Cerebellar nuclear complex (tissue), 1 donor: ENCODE results near the gene GAB1.
"Not testable (repeated sequence)": the region's sequence is repeated elsewhere in the genome, so short reads cannot be mapped to it uniquely, and the experiment has no call there.

ENCODE experiments used
- DNase-seq, 2 experiments: peaks; one replicate each; lab custom pipeline; 2025; lab: John Stamatoyannopoulos, UW

Gene GAB1

DNA sequence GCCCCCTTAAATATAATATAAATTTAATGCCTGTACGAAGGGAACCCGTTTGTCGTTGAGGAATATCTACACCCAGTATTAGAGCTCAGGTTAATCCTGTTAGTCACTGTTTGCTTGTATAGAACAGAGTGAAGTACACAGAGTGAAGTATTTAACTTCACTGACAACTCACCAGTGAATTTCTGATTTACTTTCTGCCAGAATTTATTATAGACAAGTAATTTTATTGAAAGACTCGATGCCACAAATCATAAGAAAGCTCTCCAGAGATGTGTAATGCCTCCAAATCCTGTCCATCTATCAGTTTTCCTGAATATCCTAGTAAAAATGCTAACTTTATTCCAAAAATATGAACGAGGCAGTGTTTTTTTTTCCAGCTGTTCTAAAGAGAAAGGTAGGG is 1.6 kb downstream of the GAB1 start:
- DNase-seq, result no peak

DNA sequence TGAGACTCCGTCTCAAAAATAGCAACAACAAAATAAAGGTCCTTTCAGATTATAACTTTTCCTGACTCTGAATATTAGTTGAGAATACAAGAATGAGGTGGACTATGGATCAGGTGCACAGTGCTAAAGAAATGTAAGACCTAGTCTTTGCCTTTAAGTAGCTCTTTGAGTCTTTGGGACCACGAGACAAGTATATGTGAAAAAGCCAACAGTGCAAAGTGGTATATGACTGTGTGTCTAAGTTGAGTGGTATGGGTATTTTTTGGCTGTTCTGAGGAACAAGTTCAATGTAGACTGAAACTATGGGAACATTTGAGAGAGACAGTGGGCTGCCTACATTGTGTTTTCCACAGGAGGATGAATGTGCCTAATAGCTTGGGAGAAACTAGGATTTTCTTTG is 2.8 kb downstream of the GAB1 start:
- DNase-seq, result no peak

DNA sequence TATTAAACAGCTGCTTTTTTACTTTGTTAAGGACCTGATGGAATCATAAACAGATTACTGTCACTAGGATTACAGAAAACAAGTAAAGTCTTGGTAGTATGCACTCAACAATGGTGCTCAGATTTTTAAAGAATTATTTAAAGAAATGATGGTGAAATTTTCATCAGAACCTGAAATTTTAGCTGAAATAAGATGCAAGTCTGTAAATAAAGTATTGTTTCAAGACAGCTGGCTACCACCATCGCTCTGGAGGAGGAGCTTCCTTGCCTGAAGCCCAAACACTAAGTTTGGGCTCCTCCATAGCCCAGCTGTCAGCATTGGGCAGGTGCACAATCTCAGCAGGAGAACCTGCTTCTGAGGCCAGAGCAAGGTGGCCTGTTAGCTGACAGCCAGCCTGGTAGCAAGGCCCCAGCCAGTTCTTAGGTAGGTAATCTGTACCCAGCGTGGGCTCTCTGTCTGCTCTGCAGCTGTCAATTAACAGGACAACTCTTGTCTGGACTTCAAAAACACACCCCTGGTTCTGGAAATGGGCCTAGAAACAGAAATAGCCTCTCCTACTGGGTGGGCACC is 4.6 kb downstream of the GAB1 start:
- DNase-seq, result no peak

DNA sequence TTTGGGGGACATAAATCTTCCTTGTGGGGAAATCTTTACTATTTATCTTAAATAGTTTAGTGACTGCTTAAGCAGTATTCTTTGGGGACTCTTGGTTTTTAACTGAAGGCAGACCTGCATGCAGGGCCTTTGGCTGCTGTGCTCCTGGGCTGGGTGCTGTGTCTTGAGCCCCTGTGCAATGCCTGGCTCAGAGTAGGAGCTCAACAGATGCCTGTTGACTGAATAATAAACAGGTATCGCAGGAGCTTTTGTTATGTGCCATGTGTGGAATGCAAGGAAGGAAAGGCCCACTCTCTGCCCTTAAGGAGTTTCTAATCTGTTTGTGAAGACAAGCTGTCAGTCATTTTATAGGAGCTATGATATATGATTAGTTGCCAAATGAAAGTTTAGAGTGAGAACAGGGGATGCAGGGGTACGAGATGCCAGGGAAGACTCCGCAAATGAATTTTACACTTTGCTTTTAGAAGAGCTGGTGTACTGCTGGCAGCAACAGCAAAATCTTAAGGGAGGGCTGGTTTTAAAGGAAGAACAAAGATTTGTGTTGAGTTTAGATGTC is 6.7 kb downstream of the GAB1 start:
- no peak for DNase-seq

DNA sequence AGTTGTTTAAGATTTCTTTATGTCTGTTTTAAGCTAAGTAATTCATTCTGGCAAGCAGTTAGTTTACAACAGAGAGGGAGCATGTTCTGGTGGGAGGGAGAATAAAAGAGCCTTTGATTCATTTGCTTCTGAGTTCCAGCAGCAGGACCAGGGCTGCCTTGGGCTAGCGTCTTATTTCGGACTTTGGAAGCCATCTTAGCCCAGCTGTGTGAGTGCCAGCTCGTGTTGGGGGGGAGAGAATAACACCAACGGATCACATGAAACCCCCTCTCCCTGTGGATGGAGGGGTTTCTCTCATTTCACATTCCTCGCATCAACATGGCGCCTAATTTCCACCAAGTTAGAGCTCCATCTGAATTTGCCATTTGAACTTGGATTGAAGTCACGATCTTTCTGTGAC is 7.4 kb downstream of the GAB1 start:
- DNase-seq, result no peak

DNA sequence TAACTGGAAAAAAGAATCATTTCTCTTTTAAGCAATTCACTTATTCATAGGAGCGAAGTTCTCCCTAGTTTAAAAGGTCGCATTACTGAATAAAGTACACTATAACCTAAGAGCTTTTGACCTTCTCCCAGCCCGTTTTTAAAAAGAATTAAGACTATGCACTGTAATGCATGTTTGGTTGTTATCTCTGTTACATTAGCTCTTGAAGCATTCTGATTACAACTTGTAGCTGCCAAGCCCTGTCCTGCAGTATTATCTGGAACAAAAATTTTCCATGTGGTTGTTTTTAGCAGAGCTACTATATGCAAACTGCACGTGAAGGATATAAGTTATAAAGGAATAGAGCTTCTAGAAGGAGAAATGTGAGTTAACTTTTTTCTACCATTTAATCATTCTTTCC is 8.1 kb downstream of the GAB1 start:
- DNase-seq, result no peak

DNA sequence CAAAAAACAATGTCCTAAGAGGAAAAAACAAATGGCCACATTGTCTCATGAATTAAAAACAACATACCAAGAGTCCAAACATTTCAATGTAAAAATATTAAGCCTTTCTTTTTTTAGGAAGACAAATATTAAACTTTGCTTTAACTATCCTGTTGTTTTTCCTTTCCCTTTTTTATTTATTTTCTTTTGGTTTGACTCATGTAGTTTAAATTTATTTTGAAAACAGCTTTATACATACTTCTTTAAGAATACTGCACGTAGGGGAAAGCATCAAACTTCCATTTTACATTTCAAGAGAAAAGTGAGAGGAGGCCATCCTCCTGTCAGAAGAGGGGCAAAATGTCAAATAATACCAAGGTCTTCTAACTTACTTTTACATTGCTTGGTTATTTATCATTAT is 8.7 kb downstream of the GAB1 start:
- DNase-seq, result no peak

DNA sequence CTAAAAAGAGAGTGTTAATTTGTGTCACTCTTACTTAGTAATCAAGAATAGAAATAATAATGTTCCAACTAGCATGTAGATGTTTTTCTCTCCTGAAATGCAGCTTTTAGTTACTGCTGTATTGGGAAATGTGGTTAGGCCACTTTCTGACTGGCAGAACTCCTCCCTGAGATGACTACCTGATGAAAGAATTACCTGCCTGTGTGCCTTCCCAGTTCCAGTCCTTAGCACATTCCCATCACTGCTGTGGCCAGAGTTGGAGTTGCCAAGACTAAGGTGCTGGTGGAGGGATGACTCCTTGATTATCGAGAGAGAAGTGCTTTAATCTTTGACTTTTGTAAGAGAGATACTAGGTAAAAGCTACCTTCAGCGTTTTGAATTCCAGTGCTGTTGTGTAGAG is 9.5 kb downstream of the GAB1 start:
- no peak for DNase-seq

DNA sequence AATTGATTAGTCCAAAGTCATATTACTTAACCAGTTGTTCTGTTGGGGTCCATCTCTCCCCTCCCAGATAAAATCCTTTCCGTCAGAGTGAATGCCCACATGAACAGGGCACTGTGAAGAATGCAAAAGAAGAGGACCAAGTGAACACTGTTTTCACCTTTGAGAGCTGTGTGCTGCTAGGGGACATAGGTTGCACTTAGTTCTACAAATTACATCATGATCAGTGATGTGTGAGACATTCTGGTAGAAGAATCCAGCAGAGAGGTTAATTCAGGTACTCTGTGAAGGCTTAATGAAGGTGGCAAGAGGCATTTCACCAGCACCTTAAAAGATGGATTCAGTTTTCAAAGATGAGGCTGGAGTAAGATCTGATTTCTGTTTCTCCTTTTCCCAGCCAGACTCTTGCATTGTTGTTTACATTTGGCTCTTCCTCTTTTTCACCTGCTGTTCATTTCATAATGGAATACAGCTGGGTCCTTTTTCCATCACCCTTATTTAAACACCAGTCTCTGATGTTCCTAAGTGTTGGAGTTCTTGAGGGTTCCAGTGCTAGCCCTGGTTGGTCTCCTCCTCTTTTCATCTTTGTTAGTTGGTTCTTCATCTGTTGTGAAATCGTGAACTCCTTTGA is 10.9 kb downstream of the GAB1 start:
- DNase-seq, result no peak

DNA sequence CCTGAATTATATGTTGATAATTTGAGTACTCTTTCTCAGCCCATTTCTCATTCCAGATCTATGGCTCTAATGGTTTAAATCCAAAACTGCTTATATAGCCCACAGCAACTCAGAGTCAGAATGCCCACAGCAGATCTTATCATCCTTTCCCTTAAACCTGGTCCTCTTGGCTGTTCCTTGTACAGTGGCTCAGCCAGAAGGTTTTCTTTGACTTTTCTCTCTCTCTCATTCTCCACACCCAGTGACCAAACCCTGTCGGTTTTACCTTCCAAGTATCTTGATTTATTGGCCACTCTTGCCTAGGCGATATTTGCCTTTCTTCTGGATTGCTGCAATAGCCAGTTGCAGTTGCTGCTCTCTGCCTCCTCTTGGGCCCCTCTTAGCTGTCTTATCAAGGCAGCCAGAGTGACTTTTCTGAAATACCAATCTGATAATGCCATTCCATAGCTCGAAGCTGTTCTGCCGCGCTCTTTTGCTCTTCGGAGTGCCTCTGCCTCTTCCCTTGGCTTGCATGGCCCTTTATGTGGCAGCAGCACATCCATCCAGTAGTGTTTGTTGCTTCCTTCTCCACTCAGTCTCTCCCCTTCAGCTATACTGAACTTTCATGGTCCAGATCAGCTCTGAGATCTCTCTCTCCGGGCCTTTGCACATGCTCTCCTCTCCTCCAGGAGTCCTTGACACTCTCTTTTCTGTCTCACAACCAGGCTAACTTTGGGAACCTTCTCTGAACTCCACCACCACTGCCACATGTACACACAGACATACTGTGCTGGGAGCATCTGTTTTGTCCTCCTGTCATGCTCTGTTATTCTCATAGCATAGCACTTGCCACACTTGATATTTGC is 11.8 kb downstream of the GAB1 start:
- no peak for DNase-seq

DNA sequence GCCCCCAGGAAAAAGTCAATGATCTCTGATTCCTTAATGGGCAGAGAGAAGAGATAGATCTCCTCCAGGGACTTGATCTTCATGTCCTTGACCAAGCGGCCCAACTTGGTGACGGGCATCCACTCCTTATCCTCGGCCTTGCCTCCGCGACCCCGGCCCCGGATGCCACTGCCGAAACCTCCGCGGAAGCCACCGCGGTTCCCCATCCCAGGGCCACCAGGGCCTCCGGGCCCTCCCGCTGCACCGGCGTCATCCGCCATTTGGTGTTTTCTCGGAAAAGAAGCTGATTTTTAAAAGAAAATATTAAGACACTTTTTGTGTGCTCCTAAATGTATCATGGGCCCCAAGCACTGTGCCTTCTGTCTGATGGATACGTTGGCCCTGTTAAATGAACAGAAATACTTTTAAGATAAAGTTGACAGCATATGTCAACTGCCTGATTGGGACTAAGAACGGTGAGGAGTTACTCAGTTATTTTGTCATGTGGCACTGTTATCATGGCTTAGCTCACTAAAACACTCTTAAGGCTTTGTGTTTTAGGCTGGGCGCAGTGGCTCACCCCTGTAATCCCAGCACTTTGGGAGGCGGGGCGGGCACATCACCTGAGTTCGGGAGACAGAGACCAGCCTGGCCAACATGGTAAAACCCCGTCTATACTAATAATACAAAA is 13.3 kb downstream of the GAB1 start:
- not testable (repeated sequence) for DNase-seq

DNA sequence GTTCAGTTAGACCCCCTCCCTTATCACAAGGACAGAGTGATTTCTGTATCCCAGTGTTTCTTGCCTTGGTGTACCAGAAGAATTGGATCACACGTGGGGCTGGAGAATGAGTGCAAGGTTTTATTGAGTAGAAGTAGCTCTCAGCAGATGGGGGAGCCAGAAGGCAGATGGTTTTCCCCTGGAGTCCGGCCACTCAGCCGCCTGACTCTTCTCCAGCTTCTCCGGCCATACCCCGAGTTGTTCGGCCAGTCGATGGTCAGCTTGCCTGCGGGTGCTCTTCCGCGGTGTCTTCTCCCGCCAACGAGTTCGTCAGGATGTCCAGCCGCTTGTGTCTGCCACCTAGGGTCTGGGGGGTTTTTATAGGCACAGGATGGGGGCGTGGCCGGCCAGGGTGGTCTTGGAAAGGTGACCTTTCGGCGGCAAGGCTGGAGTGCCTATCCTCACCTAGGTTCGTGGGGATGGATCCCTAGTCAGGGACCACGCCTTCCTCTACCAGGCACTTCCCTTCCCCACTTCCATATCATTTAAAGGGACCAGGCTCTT is 14.5 kb downstream of the GAB1 start:
- no peak for DNase-seq

DNA sequence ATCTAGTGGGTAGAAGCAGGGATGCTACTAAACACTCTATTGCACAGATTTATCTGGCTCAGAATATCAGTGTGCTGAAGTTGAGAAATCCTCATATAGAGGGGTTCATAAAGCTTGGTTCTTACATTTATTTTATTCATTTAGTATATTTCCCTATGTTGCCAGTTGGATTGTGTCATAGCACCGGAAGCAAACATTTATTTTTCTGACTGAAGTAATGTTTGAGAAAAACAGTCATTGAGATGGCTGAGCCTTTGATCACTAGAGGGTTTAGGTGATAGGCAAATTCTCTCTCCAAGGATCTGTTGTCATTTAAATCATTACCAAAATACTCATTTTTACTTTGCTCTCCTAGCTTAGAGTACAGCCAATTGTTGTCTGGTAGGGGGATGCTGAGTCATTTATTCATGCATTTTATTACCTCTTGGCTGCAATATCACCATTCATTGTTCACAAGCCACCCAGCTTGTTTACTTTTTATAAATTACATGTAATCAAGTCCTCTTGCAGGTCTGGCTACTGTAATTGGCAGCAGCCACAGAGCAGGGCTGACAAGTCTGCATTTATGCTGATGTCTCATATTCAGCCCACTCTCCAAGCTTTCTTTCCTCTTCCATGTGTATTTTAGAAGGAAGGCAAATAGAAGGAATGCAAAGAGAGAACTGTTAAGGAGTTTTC is 15.2 kb downstream of the GAB1 start:
- no peak for DNase-seq

DNA sequence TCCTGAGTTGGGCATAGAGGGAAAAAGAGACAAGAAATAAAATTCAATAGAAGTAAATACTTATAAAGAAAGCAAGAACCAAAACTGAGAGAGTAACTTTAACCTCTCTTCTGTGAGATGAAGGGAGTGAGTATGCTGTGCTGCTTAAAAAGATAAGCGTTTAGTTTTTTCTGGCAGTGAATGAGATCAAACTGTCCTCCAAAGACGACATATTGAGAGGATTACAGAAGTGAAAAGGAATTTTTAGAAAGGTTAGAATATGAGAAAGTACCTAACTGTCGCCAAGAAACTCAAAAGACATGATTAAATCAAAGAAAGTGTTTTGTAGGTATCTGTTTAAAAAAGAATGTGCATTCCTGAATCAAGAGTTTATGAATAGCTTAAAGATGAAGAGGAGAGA is 16.0 kb downstream of the GAB1 start:
- DNase-seq, result no peak

DNA sequence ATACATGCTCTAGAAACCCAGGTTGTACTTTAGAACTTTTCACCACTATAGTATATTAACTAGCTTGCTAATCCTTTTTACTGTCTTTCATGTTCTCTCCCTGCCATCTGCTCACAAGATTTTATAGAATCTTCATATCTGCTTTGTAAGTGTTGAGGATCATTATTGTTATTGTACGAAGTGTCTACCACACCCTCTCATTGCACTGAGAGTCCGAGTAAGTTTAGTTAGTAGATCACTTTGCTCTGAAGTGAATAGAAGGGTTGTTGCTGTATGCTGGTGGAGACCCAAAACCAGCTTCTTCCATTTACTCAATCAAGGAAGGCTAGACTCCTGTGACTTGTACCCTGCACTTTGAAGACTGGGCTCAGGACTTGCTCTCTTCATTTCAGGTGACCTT is 17.1 kb downstream of the GAB1 start:
- DNase-seq, result no peak

DNA sequence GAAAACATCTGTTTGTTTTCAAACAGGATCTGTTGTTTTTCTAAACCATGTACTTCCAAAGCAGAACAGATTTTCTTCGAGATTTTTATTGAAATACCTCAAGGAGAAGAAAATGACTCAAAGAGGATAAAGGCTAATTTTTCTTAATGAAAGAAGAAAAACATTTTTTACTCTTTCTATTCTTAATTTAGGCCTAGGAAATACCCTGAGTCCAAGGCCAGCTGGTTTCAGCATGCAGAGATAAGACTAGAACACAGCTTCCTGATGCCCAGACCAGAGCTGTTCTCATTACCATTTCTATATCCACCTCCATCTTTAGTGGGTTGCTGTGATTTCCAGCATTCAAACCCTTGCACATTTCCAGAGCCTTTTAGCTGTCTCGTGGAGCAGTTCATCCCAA is 18.3 kb downstream of the GAB1 start:
- no peak for DNase-seq

DNA sequence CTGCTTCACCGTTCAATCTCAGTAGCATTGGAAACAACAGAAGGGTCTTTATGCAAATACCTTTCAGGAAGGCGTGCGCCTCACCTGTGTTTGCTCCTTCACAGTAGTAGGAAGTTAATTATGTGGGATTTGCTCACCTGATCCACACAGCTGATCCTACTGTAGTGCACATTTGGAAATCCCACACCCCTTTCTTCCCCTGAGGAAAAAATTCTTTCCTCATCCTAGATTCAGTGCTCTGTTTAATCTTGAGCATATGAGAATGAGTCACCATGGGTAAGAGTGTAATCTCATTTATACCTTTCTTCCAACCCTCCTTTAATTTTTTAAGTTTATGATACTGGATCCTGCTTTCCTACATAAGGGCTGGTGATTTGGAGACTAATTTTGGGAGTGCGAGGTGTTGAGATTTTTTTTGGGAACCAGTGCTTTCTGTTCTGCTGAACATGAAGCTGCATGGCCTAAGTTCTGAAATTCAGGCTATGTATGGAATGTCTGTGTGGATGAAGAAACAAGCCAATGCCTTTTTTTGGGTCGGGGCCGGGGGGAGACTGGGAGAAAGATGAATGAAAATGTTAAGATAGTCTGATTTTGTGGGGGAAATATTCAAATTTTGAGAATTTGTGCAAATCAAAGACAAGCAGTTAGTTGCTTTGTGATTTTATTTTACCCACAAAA is 19.0 kb downstream of the GAB1 start:
- DNase-seq, result no peak

DNA sequence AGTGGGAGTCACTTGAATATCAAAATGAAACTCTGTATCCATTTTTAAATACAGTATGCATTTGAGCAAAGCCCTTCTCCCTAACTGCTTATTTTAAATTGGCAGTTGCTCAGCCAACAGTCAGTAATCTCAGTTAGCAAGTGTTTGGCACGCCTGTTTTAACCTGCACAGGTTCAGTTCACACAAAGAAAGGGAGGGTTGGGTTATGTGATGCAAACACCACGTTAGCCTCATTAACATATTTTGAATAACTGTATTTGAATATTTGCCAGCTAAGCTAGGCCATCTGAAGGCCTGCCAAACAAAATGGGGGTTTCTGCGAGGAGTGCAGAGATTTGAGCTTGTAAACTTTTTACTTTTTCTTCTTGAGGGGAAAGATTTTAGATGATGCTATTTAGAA is 19.8 kb downstream of the GAB1 start:
- no peak for DNase-seq

DNA sequence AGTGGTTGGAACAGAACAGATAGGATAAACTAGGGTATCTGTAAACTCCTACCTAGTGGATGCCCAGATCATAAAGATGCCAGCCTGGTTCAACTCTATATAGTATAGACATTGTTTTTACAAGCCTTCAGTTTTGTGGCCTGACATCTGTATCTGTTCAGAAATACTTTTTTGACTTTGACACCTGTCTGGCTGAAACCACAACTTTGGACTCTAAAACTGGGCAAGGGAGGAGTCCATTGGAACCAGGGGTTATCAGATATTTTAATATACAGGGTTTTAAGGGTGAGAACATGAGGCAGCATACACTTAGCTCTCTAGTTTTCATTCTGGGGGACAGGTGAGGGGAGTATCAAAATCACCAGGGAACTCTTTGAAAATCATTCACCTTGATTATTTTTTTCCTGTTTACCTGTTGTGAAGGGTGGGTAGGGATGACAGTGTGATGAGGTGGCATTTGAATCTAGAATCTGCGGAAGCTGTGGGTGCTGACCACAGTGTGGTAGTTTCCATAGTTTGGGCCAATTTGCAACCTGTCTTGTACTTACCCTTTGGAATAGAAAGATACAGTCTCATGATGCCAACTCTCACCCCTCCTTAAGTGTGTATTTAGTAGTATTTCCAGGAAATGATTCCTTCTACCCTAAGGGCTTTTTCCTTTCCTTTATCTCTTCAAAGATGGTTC is 20.6 kb downstream of the GAB1 start:
- DNase-seq, result no peak

DNA sequence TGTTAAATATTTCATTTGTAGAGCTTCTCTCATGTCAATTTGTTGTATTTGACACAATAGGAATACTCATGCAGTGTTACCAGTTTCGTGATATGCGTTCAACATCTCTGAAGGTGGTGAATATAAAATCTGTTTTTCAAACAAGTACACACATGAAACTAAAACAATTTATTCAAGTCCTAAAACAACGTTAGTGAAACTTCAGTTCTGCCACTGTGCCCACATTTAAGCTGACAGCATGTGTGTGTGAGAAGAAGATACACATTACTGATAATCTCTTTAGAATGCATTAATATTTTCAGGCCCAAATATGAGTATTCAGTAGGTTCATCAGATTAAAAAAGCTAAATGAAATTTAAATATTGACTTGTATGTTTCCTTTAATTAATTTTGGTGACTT is 21.7 kb downstream of the GAB1 start:
- DNase-seq, result no peak
